Esophagus (tissue), 2 donors: ENCODE data around the gene RASA3. TPM values are rescaled to one million over a fixed set of nuclear protein-coding genes. Genes with fewer than 3 reads are reported as not detected.
A peak's percentile ranks its signal among the peaks of the same experiment; 100 is the strongest.
"Not testable (repeated sequence)": the region's sequence is repeated elsewhere in the genome, so short reads cannot be mapped to it uniquely, and the experiment has no call there.

ENCODE experiments used
- H3K27ac ChIP-seq, 2 donors: one replicate each; pipeline ENCODE4 v1.5.1; 2013; ENCODE audit warnings: low read depth in 2 of 2, mild to moderate bottlenecking in 2 of 2, inconsistent platforms in 1 of 2, low read length in 1 of 2, moderate library complexity in 1 of 2
- H3K27me3 ChIP-seq, 2 donors: one replicate each; pipeline ENCODE4 v1.6.1; 2013; ENCODE audit warnings: low read length in 2 of 2, control low read depth in 1 of 2, mild to moderate bottlenecking in 1 of 2; ENCODE audit not compliant: insufficient read depth in 2 of 2, control insufficient read depth in 1 of 2
- H3K36me3 ChIP-seq, 2 donors: one replicate each; pipeline ENCODE4 v1.6.1; 2013; ENCODE audit warnings: low read length in 1 of 2; ENCODE audit not compliant: control insufficient read depth in 2 of 2, insufficient read depth in 2 of 2
- H3K4me1 ChIP-seq, 2 donors: one replicate each; pipeline ENCODE4 v1.6.1; 2013; ENCODE audit warnings: low read length in 1 of 2; ENCODE audit not compliant: control insufficient read depth in 2 of 2, insufficient read depth in 2 of 2
- H3K4me3 ChIP-seq, 2 donors: one replicate each; pipeline ENCODE4 v1.5.1; 2013; ENCODE audit warnings: low read length in 2 of 2, mild to moderate bottlenecking in 2 of 2, low read depth in 1 of 2, moderate library complexity in 1 of 2
- H3K9me3 ChIP-seq, 2 donors: one replicate each; pipeline ENCODE4 v1.6.1; 2013; ENCODE audit warnings: mild to moderate bottlenecking in 2 of 2, low read depth in 1 of 2, low read length in 1 of 2, moderate library complexity in 1 of 2; ENCODE audit not compliant: control insufficient read depth in 2 of 2, insufficient read depth in 1 of 2
- WGBS, 2 donors: extraction: QIAGEN DNeasy Blood & Tissue Kit; methylation state at CpG; one replicate each; pipeline ENCODE4 v1.1.7; 2013; 5-methylcytosine and 5-hydroxymethylcytosine counted together
- polyA plus RNA-seq, 2 donors: library from polyadenylated mRNA; stranded (reverse); fragments of 200-250 nt; gene quantifications; one replicate each; pipeline ENCODE4 v1.2.3, GENCODE V29; 2013
- donor health status: healthy with polysubstance abuse.
- donor health status: Bipolar disorder and iron deficiency.

RASA3 gene
- polyA plus RNA-seq, result 1 to 10 TPM; 1.5 to 1.8 TPM

- Histone ChIP-seq H3K9me3 (no peaks in the 10 kb centered on the region), H3K36me3 (no peaks in the 10 kb centered on the region), H3K4me3 (peak within 1 kb of the TSS; percentile 46 to 57), H3K27ac (peak within 1 kb of the TSS; percentile 76 to 79), H3K4me1 (peaks cover 14 to 19% of the 10 kb centered on the region in 2 donors), H3K27me3 (peaks cover 0 to 2% of the 10 kb centered on the region in 2 donors)
- WGBS, 2 donors, result 0 to 1% methylated on average over 54 to 81 of the region's 81 CpGs
Measured at GRCh38 chr13:114132419-114133121, at the start of gene RASA3. RASA3 (minus strand) TSS chr13:114132623; CDS start chr13:114132489, 134 bp downstream.

- 57 to 63% methylated on average over 13 of the region's 13 CpGs for WGBS, 2 donors
- H3K27me3 ChIP-seq, result no peaks in the 10 kb centered on the region
- no peak within 1 kb of the TSS for H3K4me3 ChIP-seq
- no peaks in the 10 kb centered on the region for H3K36me3 ChIP-seq
- no peaks in the 10 kb centered on the region for H3K4me1 ChIP-seq
- H3K27ac ChIP-seq, result no peak within 1 kb of the TSS
- H3K9me3 ChIP-seq, result no peaks in the 10 kb centered on the region
Measured at GRCh38 chr13:114179087-114179658, 46.8 kb upstream of the RASA3 start, which contains the start of gene CFAP97D2. CFAP97D2 (plus strand) TSS chr13:114179257; CDS start chr13:114179331, 74 bp downstream.

- no peaks in the 10 kb centered on the region for H3K27me3 ChIP-seq
- 61% methylated on average over 12 of the region's 12 CpGs for WGBS, 2 donors
- H3K4me3 ChIP-seq, result no peak overlapping the region
- no peaks in the 10 kb centered on the region for H3K4me1 ChIP-seq
- no peak overlapping the region for H3K27ac ChIP-seq
- H3K9me3 ChIP-seq, result no peaks in the 10 kb centered on the region
- no peaks in the 10 kb centered on the region for H3K36me3 ChIP-seq
Measured at GRCh38 chr13:114177245-114178010, 45.0 kb upstream of the RASA3 start.

- 81 to 85% methylated on average over 13 to 14 of the region's 14 CpGs for WGBS, 2 donors
- not testable (repeated sequence) for H3K9me3 ChIP-seq, H3K36me3 ChIP-seq, H3K27me3 ChIP-seq, H3K4me3 ChIP-seq, H3K27ac ChIP-seq, H3K4me1 ChIP-seq
Measured at GRCh38 chr13:114176359-114176902, 44.0 kb upstream of the RASA3 start.

GRCh38 chr13:114174529-114174961, 42.1 kb upstream of the RASA3 start:
- no peaks in the 10 kb centered on the region for H3K4me1 ChIP-seq

GRCh38 chr13:114173745-114174144, 41.3 kb upstream of the RASA3 start:
- no peaks in the 10 kb centered on the region for H3K4me1 ChIP-seq
- H3K27me3 ChIP-seq, result no peaks in the 10 kb centered on the region
- no peak overlapping the region for H3K27ac ChIP-seq
- H3K9me3 ChIP-seq, result peaks cover 0 to 2% of the 10 kb centered on the region in 2 donors
- no peak overlapping the region for H3K4me3 ChIP-seq
- WGBS, 2 donors, result 50% methylated on average over 1 of the region's 1 CpG
- no peaks in the 10 kb centered on the region for H3K36me3 ChIP-seq

More at GRCh38 chr13:114174529-114174961, 42.1 kb upstream of the RASA3 start:
- Histone ChIP-seq H3K27ac (no peak overlapping the region), H3K4me3 (no peak overlapping the region), H3K27me3 (no peaks in the 10 kb centered on the region), H3K9me3 (peaks cover 0 to 2% of the 10 kb centered on the region in 2 donors), H3K36me3 (no peaks in the 10 kb centered on the region)
- WGBS, 2 donors, result 58 to 59% methylated on average over 3 of the region's 3 CpGs

- Histone ChIP-seq H3K27me3 (no peaks in the 10 kb centered on the region), H3K27ac (no peak overlapping the region), H3K9me3 (peaks cover 0 to 2% of the 10 kb centered on the region in 2 donors), H3K4me1 (no peaks in the 10 kb centered on the region), H3K36me3 (no peaks in the 10 kb centered on the region), H3K4me3 (no peak overlapping the region)
- WGBS, 2 donors, result 80 to 83% methylated on average over 3 of the region's 3 CpGs
Measured at GRCh38 chr13:114173272-114173671, 40.8 kb upstream of the RASA3 start.

GRCh38 chr13:114167885-114168284, 35.5 kb upstream of the RASA3 start:
- no peaks in the 10 kb centered on the region for H3K27me3 ChIP-seq
- no peaks in the 10 kb centered on the region for H3K36me3 ChIP-seq
- peaks cover 2 to 3% of the 10 kb centered on the region in 2 donors for H3K4me1 ChIP-seq
- no peak overlapping the region for H3K27ac ChIP-seq
- WGBS, 2 donors, result 91 to 94% methylated on average over 5 of the region's 5 CpGs
- H3K4me3 ChIP-seq, result no peak overlapping the region
- H3K9me3 ChIP-seq, result peaks cover 0 to 2% of the 10 kb centered on the region in 2 donors

GRCh38 chr13:114167426-114167825, 35.0 kb upstream of the RASA3 start:
- no peaks in the 10 kb centered on the region for H3K36me3 ChIP-seq
- H3K27ac ChIP-seq, result no peak overlapping the region
- H3K4me3 ChIP-seq, result no peak overlapping the region
- WGBS, 2 donors, result 77 to 81% methylated on average over 5 of the region's 5 CpGs
- H3K4me1 ChIP-seq, result peaks cover 2 to 4% of the 10 kb centered on the region in 2 donors
- peaks cover 0 to 2% of the 10 kb centered on the region in 2 donors for H3K9me3 ChIP-seq
- no peaks in the 10 kb centered on the region for H3K27me3 ChIP-seq
